Measurements from ENCODE around the gene ZEB2.

DNA sequence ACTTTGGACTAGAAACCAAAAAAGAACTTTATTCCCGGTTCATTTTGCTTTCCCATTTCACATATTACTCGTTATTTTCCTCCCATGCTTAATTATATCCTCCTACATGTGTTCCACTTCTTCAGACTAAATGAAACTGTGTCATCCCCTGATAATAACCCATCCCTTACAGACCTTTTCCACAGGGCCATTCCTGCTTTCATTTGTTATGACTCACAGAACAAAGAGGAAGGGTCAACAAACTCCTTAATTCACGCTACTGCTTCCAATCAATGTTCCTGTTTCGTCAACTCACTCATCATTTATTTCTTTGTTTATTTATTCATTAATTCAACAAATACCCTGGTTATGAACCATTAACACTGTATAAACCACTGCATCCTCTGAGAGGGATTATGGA lies 104.5 kb downstream of the ZEB2 start:
- TF ChIP-seq, protein P1, sequence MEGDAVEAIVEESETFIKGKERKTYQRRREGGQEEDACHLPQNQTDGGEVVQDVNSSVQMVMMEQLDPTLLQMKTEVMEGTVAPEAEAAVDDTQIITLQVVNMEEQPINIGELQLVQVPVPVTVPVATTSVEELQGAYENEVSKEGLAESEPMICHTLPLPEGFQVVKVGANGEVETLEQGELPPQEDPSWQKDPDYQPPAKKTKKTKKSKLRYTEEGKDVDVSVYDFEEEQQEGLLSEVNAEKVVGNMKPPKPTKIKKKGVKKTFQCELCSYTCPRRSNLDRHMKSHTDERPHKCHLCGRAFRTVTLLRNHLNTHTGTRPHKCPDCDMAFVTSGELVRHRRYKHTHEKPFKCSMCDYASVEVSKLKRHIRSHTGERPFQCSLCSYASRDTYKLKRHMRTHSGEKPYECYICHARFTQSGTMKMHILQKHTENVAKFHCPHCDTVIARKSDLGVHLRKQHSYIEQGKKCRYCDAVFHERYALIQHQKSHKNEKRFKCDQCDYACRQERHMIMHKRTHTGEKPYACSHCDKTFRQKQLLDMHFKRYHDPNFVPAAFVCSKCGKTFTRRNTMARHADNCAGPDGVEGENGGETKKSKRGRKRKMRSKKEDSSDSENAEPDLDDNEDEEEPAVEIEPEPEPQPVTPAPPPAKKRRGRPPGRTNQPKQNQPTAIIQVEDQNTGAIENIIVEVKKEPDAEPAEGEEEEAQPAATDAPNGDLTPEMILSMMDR (IDR thresholded peaks at IDR 0.05): no peak
- TF ChIP-seq EP300 (IDR thresholded peaks at IDR 0.05) (no peak), POLR2A (IDR thresholded peaks at IDR 0.05) (no peak)

Data from ovary (tissue), 3 donors.